ENCODE data around the gene ADAMTS7.
"Not testable (repeated sequence)": the region's sequence is repeated elsewhere in the genome, so short reads cannot be mapped to it uniquely, and the experiment has no call there.

Gene ADAMTS7

DNA sequence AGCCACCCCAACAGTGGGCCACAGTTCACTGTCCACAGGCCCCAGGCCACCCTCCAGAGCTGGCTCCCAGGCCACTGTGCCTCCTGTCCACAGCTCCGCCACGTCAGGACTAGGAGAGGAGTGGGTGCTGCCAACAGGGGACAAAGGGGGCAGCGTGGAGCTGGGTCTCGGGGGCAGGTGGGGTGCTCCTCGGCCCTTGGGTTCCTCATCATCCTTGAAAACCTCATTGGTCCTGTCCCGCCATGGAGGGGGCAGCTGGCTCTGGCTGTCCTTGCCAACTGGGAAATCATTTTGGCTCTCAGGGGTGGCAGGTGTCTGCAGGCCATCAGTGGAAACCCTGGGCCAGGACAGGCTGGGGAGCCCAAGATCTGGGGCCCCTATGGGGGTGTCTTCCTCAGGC, 45.2 kb downstream of the ADAMTS7 start:
- no peak for DNase-seq (ENCODE audit: low read depth)

DNA sequence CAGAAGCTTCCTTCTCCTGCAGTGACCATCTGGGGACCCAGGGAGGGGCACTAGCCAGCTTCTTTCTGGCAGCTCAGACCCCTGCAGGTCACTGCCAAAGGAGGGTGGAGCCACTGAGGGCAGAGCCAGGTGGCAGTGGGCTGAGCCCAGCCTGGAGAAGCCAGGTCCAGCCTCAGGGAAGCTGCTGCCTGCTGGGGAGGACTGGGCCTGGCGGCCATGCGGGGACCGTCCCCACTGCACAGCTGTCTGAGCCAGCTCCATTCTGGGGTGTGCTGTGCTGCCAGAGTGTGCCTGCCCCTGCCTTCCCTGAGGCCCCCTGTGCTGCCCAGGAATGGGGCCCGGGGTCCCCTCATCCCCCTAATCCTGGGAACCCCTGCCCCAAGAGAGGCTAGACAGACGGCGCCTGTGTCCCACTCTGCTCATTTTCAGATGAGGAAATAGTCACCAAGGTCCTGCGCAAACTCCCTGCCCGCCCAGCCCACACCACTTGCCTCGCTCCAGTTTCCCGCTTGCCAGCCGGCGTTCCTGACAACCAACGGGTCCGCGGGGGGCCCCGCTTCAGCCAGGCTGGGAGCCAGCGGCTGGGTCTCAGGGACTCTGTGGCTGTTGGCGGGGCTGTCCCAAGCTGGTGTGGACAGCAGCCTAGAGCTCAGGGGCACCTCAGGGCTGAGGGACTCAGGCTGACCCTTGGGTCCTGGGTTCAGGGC, 46.0 kb downstream of the ADAMTS7 start:
- DNase-seq (ENCODE audit: low read depth), result not testable (repeated sequence)

DNA sequence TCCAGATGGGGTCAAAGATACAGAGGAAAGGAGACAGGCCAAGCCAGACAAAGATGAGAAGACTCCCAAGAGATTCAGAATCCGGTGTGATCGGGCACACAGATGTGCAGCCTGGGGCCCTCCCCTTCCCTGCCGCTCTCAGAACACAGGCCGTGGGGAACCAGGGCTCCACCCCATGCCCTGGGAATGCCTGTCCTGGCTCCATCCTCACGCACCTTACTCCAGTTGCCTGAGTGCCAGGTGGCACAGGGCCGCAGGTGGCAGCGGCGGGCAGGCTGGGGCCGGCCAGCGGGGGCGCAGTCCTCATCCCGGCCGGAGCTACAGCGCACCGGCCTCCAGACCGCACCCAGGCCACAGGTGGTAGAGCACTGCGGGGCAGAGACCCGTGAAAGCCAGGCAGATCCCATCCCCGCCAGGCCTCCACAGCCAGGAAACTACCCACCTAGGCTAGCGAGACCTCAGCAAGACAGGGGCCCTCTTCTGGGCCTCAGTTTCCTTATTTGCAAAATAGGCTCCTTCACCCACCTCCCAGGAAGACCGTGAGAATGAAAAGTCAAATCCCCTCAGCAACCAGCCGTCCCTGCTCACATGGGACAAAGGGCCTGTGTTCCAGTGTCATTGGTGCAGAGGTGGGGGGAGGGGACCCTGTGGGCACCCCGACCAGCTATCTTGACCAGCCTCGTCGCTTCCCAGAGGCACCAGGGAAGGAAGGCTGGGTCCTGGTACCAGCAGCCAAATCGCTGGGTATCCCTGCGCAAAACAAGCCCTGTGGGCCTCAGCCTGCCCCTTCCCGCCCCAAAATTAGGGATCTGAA, 46.7 kb downstream of the ADAMTS7 start:
- not testable (repeated sequence) for DNase-seq (ENCODE audit: low read depth)

DNA sequence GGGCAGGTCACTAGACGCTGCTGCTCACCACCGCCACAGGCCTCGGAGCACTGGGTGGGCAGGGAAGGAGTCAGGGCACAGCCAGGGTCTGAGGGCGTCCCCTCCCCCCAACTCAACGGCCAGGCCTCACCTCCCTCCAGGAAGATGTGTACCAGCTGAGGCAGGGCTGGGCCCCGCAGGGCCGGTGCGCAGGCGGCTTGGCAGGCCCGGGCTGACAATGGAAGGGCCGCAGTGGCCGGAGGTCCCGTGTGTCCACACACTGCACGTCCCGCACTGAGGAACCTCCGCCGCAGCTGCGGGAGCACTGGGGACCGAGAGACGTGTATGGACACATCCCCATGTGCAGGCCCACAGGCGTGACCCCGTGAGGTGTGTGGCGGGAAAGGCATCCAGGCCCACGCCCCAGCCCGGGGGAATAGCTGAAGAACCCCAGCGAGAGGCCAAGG, 47.4 kb downstream of the ADAMTS7 start:
- DNase-seq (ENCODE audit: low read depth), result no peak

DNA sequence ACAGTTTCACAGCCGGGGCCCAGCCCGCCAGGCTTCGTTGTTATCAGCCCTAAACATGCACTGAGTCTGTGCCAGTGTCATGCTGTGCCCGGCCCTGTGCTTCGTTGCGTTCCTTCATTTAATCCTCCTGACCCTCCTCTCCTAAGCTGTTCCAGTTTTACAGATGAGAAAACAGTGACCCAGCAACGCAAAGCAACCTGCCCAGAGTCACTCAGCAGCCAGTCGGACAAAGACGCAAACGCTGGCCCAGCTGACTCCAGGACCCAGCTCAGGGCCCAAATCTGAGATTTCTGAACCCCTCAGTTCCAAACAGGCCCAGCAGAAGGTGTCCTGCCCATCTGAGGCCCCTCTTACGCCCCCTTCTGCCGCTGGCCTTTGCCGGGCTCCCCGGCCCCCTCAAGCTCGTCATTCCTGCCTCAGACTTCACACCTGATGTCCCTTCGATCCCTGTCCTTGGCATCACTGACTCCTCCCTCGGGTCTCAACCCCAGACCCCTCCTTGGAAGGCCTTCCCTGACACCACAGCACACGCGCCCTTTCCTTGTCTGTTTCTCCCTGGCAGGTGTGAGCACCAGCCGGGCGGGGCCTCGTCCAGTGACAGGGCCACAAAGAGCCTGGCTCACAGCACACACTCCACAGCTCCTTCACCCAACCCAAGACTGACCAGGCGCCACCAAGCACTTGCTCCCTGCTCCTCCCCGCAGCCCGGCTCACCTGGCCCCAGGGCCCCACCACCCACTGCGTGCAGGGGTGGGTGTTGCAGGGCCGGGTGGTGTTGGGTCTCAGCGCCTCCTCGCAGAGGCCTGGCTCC, 48.1 kb downstream of the ADAMTS7 start:
- DNase-seq (ENCODE audit: low read depth), result no peak

- not testable (repeated sequence) for DNase-seq (ENCODE audit: low read depth)
Observed at GRCh38 chr15:78762386-78762961, 48.8 kb downstream of the ADAMTS7 start.

DNA sequence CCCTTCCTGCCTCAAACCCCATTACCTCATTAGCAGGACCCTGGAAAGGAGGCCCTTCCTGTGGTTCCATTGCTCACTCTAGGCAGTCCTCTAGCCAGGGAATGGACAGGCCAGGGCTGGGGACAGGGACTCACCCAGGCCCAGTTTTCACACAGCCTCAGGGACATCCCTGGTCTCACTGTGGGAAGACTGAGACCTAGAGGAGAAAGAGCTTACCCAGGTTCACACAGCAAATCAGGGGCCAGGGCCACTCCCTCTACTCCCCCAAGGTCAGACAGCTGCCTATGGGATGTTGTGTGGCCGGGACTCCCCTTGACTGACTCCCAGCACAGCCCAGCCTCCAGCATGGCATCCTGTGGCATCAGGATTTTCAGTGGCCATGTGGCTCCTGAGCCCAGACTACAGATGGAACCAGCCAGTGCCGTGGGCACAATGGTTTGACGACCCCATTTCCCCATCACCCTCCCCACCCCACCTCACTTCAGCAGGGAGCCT, 49.3 kb downstream of the ADAMTS7 start:
- no peak for DNase-seq (ENCODE audit: low read depth)

DNA sequence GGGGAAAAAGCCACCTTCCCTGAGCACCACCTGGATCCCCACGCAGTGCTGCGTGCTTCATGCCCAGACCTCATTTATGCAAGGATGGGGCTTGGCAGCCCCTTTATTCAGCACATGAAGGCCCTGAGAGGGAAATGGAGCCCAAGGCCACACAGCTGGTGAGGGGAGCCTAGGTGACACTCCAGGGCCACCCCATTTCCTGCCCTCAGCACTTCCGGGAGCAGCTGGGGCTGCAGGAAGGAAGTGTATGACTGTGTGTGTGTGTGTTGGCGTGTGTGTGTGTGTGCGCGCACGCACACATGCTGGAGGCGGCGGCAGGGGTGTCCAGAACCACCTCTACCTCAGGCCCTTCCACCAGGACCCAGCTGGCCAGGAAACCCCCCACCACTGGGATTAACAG, 49.8 kb downstream of the ADAMTS7 start:
- peak; percentile 45 for DNase-seq (ENCODE audit: low read depth)

- no peak for DNase-seq (ENCODE audit: low read depth)
Observed at GRCh38 chr15:78761020-78761419, 50.2 kb downstream of the ADAMTS7 start.

DNA sequence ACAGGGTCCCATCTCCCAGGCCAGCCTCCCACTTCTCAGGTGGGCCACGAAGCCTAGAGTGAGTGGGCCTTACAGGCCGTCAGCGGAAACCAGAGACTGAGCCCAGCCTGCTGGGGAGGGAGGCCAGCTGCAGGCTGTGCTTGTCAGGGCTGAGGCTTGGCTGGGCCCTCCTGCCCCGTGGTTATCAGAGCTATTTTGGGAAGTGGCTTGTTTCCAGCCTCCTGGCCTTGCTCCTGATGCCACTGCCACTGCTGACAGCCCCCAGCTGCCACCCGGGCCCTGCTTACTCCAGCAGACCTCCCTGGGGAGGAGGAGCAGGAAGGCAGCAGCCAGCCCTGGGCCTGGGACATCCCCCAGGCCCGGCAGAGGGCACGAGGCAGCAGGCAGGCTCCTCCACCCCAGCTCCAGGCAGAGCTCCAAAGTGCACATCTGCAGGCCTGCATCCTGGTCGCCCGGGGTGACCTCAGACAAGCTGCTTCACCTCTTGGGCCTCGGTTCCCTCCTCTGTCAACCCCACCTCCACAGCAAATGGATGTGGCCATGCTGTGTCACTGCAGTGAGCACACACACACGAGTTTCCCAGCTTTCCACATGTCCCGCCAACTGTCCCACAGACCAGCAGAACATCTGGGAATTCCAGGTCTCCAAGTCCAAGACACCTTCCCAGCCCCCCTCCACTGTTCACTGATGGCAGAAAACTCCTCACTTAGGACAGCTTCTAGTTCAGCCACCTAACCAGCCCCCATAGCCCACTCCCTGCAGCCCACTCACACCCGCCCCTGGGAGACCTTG, 51.0 kb downstream of the ADAMTS7 start:
- DNase-seq (ENCODE audit: low read depth), result not testable (repeated sequence)

DNA sequence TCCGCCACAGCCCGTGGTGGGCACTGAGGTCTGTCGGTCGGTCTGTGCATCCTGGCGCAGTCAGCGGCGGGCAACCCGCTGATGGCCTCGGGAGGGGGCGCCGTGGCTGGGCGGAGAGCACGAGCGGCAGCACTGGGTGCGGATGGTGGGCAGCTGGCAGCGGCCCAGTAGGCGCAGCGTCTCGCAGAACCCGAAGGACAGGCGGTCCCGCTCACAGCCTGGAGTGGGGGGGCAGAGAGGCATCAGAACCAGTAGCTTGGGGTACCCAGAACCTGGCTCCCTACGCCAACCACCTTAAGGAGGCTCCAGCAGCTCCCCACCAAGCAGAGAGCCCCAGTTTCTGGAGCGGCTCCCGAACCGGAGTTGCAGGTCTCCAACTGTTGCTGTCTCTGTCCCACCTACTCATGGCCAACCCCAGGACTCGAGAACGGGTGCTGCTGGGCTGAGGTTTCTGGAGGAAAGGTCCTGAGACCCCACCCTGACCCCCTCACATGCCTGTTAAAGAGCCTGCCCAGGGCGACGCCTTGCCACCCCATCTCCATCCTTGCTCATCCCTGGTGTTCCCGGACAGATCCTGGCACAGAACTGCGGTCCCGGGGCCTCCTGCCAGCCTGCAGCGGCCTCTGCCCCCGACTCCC, 51.8 kb downstream of the ADAMTS7 start:
- DNase-seq (ENCODE audit: low read depth), result not testable (repeated sequence)

- not testable (repeated sequence) for DNase-seq (ENCODE audit: low read depth)
Observed at GRCh38 chr15:78758486-78759200, 52.6 kb downstream of the ADAMTS7 start.

GRCh38 chr15:78758084-78758483, 53.2 kb downstream of the ADAMTS7 start:
- DNase-seq (ENCODE audit: low read depth), result not testable (repeated sequence)

- no peak for DNase-seq (ENCODE audit: low read depth)
Observed at GRCh38 chr15:78757636-78757905, 53.7 kb downstream of the ADAMTS7 start.

- not testable (repeated sequence) for DNase-seq (ENCODE audit: low read depth)
Observed at GRCh38 chr15:78756781-78757635, 54.3 kb downstream of the ADAMTS7 start.

- DNase-seq (ENCODE audit: low read depth), result not testable (repeated sequence)
Observed at GRCh38 chr15:78755900-78756591, 55.2 kb downstream of the ADAMTS7 start.

DNA sequence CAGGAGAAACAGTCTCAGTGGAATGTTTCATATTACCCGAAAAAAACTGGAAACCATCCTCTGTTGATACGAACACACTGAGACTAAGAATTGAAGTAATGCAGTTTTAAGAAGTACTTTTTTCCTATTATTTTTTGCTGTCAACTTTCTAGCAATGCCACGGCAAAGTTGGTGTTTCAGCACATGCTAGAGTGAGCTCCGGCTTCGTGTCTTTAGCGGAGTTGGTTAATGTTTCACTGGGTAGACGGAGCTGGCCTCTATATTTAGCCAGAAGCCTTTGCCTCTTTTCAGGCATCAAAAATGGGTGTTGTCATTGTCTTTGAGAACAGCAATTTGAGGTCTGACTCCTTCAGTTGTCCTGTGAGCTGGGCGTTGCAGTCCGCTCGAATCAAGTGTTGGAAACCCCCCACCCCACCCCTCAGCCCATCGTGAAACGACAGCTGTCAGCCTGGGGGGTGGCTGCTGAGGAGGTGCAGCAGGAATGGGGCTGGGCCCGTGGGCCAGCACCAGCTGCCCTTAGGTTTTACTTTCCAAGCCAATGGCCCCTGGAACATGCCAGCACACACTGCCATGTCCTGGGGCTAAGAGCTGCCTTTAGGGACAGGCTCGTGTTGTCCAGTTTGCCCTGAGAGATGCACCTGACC, 56.5 kb downstream of the ADAMTS7 start:
- not testable (repeated sequence) for DNase-seq (ENCODE audit: low read depth)
